Endothelial cell of umbilical vein (primary cell): Measurements from ENCODE around the gene AKT3.

Experiments
- EZH2 ChIP-seq: IDR thresholded peaks from 2 replicates; pipeline ENCODE4 v1.6.1; 2012; ENCODE audit warnings: borderline replicate concordance, low read depth, mild to moderate bottlenecking, moderate library complexity, low read length, inconsistent platforms; ENCODE audit not compliant: severe bottlenecking
- FOS ChIP-seq: IDR thresholded peaks from 2 replicates; pipeline ENCODE4 v1.6.1; 2011; ENCODE audit warnings: mild to moderate bottlenecking, low read length, moderate library complexity, borderline replicate concordance; ENCODE audit not compliant: insufficient read depth
- GATA2 ChIP-seq: IDR thresholded peaks from 2 replicates; pipeline ENCODE4 v1.7.0; 2011; ENCODE audit warnings: low read depth, mild to moderate bottlenecking, moderate library complexity, mixed read lengths, low read length; ENCODE audit not compliant: insufficient read length, insufficient read depth
- MYC ChIP-seq: IDR thresholded peaks from one replicate; pipeline ENCODE4 v1.6.1; 2011; ENCODE audit warnings: mild to moderate bottlenecking, low read depth, low read length
- POLR2A ChIP-seq: IDR thresholded peaks from 2 replicates; pipeline ENCODE4 v1.6.1; 2012; ENCODE audit warnings: low read depth, mild to moderate bottlenecking, control low read depth, low read length
- POLR2AphosphoS5 ChIP-seq: IDR thresholded peaks from 2 replicates; pipeline ENCODE4 v1.6.1; 2012; ENCODE audit warnings: low read depth, mild to moderate bottlenecking, control low read depth, low read length, moderate library complexity; ENCODE audit not compliant: insufficient read depth
- TF ChIP-seq, protein P1 (sequence below), 2 donors: IDR thresholded peaks; 1 replicate in 1 of 2; 2 replicates in 1 of 2; pipeline ENCODE4 v1.5.1; 2011; ENCODE audit warnings: low read length in 2 of 2, mild to moderate bottlenecking in 2 of 2, moderate library complexity in 2 of 2, control low read depth in 1 of 2, inconsistent platforms in 1 of 2, low read depth in 1 of 2; ENCODE audit not compliant: insufficient read depth in 1 of 2; ENCODE audit errors: extremely low read depth in 1 of 2
- TF ChIP-seq, protein P2 (sequence below): IDR thresholded peaks from 2 replicates; pipeline ENCODE4 v1.6.1; 2011; ENCODE audit not compliant: insufficient read depth, insufficient read length

DNA sequence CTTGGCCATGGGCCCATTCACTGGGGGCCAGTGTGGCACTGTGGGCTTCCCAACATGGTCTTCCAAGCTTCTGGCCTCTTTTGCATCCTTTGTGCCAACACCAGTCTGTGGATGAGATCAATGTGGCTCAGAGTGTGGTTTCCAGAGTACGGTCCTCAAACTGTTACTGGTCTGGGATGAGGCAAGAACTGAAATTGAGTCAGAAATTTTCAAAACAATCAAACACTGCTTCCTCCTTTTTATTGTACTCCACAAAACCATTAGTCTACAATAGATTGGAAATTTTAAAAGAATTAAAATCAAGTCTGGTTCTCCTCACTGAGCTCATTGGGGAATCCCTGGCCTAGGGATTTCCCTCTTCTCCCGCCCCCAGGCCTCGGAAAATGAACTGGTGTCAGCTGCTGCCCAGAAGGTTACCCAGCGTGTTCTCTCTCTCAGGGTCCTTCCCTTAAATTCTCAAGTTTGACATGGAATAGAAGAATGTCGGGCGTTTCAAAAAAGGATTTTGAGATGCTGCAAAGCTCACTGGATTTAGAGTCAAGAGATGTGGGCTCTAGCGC, 372.2 kb downstream of the AKT3 start:
- TF ChIP-seq, protein P1, sequence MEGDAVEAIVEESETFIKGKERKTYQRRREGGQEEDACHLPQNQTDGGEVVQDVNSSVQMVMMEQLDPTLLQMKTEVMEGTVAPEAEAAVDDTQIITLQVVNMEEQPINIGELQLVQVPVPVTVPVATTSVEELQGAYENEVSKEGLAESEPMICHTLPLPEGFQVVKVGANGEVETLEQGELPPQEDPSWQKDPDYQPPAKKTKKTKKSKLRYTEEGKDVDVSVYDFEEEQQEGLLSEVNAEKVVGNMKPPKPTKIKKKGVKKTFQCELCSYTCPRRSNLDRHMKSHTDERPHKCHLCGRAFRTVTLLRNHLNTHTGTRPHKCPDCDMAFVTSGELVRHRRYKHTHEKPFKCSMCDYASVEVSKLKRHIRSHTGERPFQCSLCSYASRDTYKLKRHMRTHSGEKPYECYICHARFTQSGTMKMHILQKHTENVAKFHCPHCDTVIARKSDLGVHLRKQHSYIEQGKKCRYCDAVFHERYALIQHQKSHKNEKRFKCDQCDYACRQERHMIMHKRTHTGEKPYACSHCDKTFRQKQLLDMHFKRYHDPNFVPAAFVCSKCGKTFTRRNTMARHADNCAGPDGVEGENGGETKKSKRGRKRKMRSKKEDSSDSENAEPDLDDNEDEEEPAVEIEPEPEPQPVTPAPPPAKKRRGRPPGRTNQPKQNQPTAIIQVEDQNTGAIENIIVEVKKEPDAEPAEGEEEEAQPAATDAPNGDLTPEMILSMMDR (IDR thresholded peaks at IDR 0.05; ENCODE audit: extremely low read depth in 1 of 2, insufficient read depth in 1 of 2, low read depth in 1 of 2, low read length in 2 of 2) = no peak
- no peak for TF ChIP-seq EZH2
- no peak for TF ChIP-seq POLR2AphosphoS5
- TF ChIP-seq, protein P2, sequence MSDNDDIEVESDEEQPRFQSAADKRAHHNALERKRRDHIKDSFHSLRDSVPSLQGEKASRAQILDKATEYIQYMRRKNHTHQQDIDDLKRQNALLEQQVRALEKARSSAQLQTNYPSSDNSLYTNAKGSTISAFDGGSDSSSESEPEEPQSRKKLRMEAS = no peak
- TF ChIP-seq POLR2A = no peak
- TF ChIP-seq GATA2 = no peak
- TF ChIP-seq FOS = no peak
- TF ChIP-seq MYC = no peak
